HG03521 (cell line): Measurements from ENCODE around the gene VPS37C.

Source experiments
- ATAC-seq: cut with Tn5 transposase; IDR thresholded peaks from one replicate; pipeline ENCODE4 v1.9.1; 2021; ENCODE audit warnings: mild to moderate bottlenecking, moderate library complexity; ENCODE audit not compliant: unreplicated experiment

The VPS37C gene

GRCh38 chr11:61155312-61155711 is 5.9 kb downstream of the VPS37C start:
- no peak for ATAC-seq

GRCh38 chr11:61154528-61154927 is 6.7 kb downstream of the VPS37C start:
- ATAC-seq = no peak

GRCh38 chr11:61153593-61154095 is 7.6 kb downstream of the VPS37C start:
- ATAC-seq = no peak

GRCh38 chr11:61152816-61153592 is 8.2 kb downstream of the VPS37C start:
- no peak for ATAC-seq

- ATAC-seq = no peak
Observed at GRCh38 chr11:61151545-61152252, 9.5 kb downstream of the VPS37C start.

- ATAC-seq = no peak
Observed at GRCh38 chr11:61150706-61151544, 10.3 kb downstream of the VPS37C start.

- ATAC-seq = no peak
Observed at GRCh38 chr11:61149624-61150615, 11.3 kb downstream of the VPS37C start.

- no peak for ATAC-seq
Observed at GRCh38 chr11:61147791-61148620, 13.2 kb downstream of the VPS37C start.

- ATAC-seq = no peak
Observed at GRCh38 chr11:61147271-61147670, 14.0 kb downstream of the VPS37C start.

- ATAC-seq = no peak
Observed at GRCh38 chr11:61146416-61146815, 14.8 kb downstream of the VPS37C start.

- no peak for ATAC-seq
Observed at GRCh38 chr11:61145228-61146005, 15.8 kb downstream of the VPS37C start.

GRCh38 chr11:61144511-61145179 is 16.6 kb downstream of the VPS37C start:
- no peak for ATAC-seq

- no peak for ATAC-seq
Observed at GRCh38 chr11:61142424-61142823, 18.8 kb downstream of the VPS37C start.

GRCh38 chr11:61141601-61142028 is 19.6 kb downstream of the VPS37C start:
- ATAC-seq = no peak

- no peak for ATAC-seq
Observed at GRCh38 chr11:61140416-61140815, 20.8 kb downstream of the VPS37C start.

- no peak for ATAC-seq
Observed at GRCh38 chr11:61139387-61139786, 21.8 kb downstream of the VPS37C start.

GRCh38 chr11:61138935-61139334 is 22.3 kb downstream of the VPS37C start:
- ATAC-seq = no peak

GRCh38 chr11:61134801-61135257 is 26.4 kb downstream of the VPS37C start:
- no peak for ATAC-seq
